Right hindlimb (tissue), 1 donor: ENCODE data around the gene SPAG16.
"Not testable (repeated sequence)": the region's sequence is repeated elsewhere in the genome, so short reads cannot be mapped to it uniquely, and the experiment has no call there.

Source experiments
- DNase-seq: peaks from one replicate; pipeline ENCODE4 v3.0.0-alpha.2; 2018

SPAG16 gene

GRCh38 chr2:213561759-213562158, 277.5 kb downstream of the SPAG16 start:
- no peak for DNase-seq

GRCh38 chr2:213562539-213563180, 278.4 kb downstream of the SPAG16 start:
- no peak for DNase-seq

- DNase-seq: no peak
Observed at GRCh38 chr2:213566846-213567245, 282.6 kb downstream of the SPAG16 start.

GRCh38 chr2:213609570-213610170, 325.4 kb downstream of the SPAG16 start:
- no peak for DNase-seq

- no peak for DNase-seq
Observed at GRCh38 chr2:213627054-213627710, 342.9 kb downstream of the SPAG16 start.

- DNase-seq: no peak
Observed at GRCh38 chr2:213627835-213628460, 343.7 kb downstream of the SPAG16 start.

GRCh38 chr2:213640738-213641425, 356.6 kb downstream of the SPAG16 start:
- DNase-seq: no peak

GRCh38 chr2:213644926-213645325, 360.7 kb downstream of the SPAG16 start:
- DNase-seq: no peak

- no peak for DNase-seq
Observed at GRCh38 chr2:213649176-213649575, 364.9 kb downstream of the SPAG16 start.

- no peak for DNase-seq
Observed at GRCh38 chr2:213664817-213665216, 380.6 kb downstream of the SPAG16 start.

GRCh38 chr2:213669657-213670056, 385.4 kb downstream of the SPAG16 start:
- DNase-seq: no peak

GRCh38 chr2:213678437-213679218, 394.4 kb downstream of the SPAG16 start:
- DNase-seq: no peak

- DNase-seq: no peak
Observed at GRCh38 chr2:213679894-213680293, 395.6 kb downstream of the SPAG16 start.

GRCh38 chr2:213682276-213682675, 398.0 kb downstream of the SPAG16 start:
- no peak for DNase-seq

- no peak for DNase-seq
Observed at GRCh38 chr2:213688133-213688532, 403.9 kb downstream of the SPAG16 start.

- not testable (repeated sequence) for DNase-seq
Observed at GRCh38 chr2:213688825-213689224, 404.6 kb downstream of the SPAG16 start.

- DNase-seq: no peak
Observed at GRCh38 chr2:213689585-213689984, 405.3 kb downstream of the SPAG16 start.

GRCh38 chr2:213691351-213691750, 407.1 kb downstream of the SPAG16 start:
- DNase-seq: no peak

GRCh38 chr2:213696442-213696841, 412.2 kb downstream of the SPAG16 start:
- DNase-seq: no peak

- DNase-seq: not testable (repeated sequence)
Observed at GRCh38 chr2:213701365-213701764, 417.1 kb downstream of the SPAG16 start.

- no peak for DNase-seq
Observed at GRCh38 chr2:213703406-213704098, 419.3 kb downstream of the SPAG16 start.

GRCh38 chr2:213710164-213710563, 425.9 kb downstream of the SPAG16 start:
- DNase-seq: no peak
